ENCODE results near the gene KLHL29. TPM values are rescaled to one million over a fixed set of nuclear protein-coding genes. Genes with fewer than 3 reads are reported as not detected.
A peak's percentile ranks its signal among the peaks of the same experiment; 100 is the strongest.
"Not testable (repeated sequence)": the region's sequence is repeated elsewhere in the genome, so short reads cannot be mapped to it uniquely, and the experiment has no call there.

Gene KLHL29
- polyA plus RNA-seq, 3 donors, result 0.03 TPM; not detected in 2

GRCh38 chr2:23390152-23390551, 5.2 kb downstream of the KLHL29 start:
- H3K36me3 ChIP-seq (replicated peaks in 1 of 2; ENCODE audit: control insufficient read depth in 1 of 2, insufficient read depth in 2 of 2, low read length in 2 of 2), result no peaks in the 10 kb centered on the region
- no peaks in the 10 kb centered on the region for H4K20me1 ChIP-seq (ENCODE audit: insufficient read depth, low read length)
- peaks cover 0 to 9% (median 4%) of the 10 kb centered on the region in 7 donors for H3K9me3 Mint-ChIP-seq
- no peak overlapping the region for H3K27ac ChIP-seq (ENCODE audit: low read depth in 1 of 2, low read length in 2 of 2)
- TF ChIP-seq CTCF (IDR thresholded peaks at IDR 0.05), result no peak
- no peak overlapping the region for H3K4me3 ChIP-seq (replicated peaks in 1 of 3; ENCODE audit: low read depth in 2 of 3, low read length in 3 of 3)
- peaks cover 10 to 18% of the 10 kb centered on the region in 2 donors for H3K4me1 ChIP-seq (ENCODE audit: control insufficient read depth in 1 of 2, insufficient read depth in 2 of 2, low read length in 2 of 2)
- H2AFZ ChIP-seq (ENCODE audit: insufficient read depth, low read depth, low read length, poor library complexity, severe bottlenecking), result no peak overlapping the region
- peaks cover 50 to 75% of the 10 kb centered on the region in 2 donors for H3K27me3 ChIP-seq (ENCODE audit: control insufficient read depth in 2 of 2, insufficient read depth in 2 of 2, low read length in 2 of 2)
- peak in 1 of 3 donors; percentile 36 for DNase-seq
- H3K9ac ChIP-seq (ENCODE audit: insufficient read depth, low read length, poor library complexity, severe bottlenecking), result no peak overlapping the region
- WGBS (ENCODE audit: insufficient coverage), result 8% methylated on average over 3 of the region's 11 CpGs
- H3K27me3 Mint-ChIP-seq (ENCODE audit: low read depth in 3 of 3), result peaks cover 53 to 86% (median 56%) of the 10 kb centered on the region in 3 donors
- peaks cover 19% of the 10 kb centered on the region for H3K4me1 Mint-ChIP-seq
- H3K9me3 ChIP-seq (replicated peaks in 1 of 2; ENCODE audit: control insufficient read depth in 1 of 2, insufficient read depth in 1 of 2, low read length in 2 of 2), result peaks cover 0 to 11% of the 10 kb centered on the region in 2 donors
- no peak overlapping the region for H3K27ac Mint-ChIP-seq
- H3K4me3 Mint-ChIP-seq, result peak overlapping the region in 1 of 2 donors; percentile 69
- H3K36me3 Mint-ChIP-seq, result peaks cover 3 to 5% of the 10 kb centered on the region in 2 donors
- H3K79me2 ChIP-seq (ENCODE audit: insufficient read depth, low read length), result no peaks in the 10 kb centered on the region
- intact Hi-C loops (cut with micrococcal nuclease), result no loop called here
- H3K4me2 ChIP-seq (replicated peaks; ENCODE audit: extremely low read depth, low read length, poor library complexity, severe bottlenecking), result no peak overlapping the region

GRCh38 chr2:23391237-23391736, 6.3 kb downstream of the KLHL29 start:
- H3K4me1 Mint-ChIP-seq, result peaks cover 16% of the 10 kb centered on the region
- H3K79me2 ChIP-seq (ENCODE audit: insufficient read depth, low read length); H3K36me3 ChIP-seq (replicated peaks in 1 of 2; ENCODE audit: control insufficient read depth in 1 of 2, insufficient read depth in 2 of 2, low read length in 2 of 2); H3K9me3 ChIP-seq (replicated peaks in 1 of 2; ENCODE audit: control insufficient read depth in 1 of 2, insufficient read depth in 1 of 2, low read length in 2 of 2); H4K20me1 ChIP-seq (ENCODE audit: insufficient read depth, low read length); H3K4me2 ChIP-seq (replicated peaks; ENCODE audit: extremely low read depth, low read length, poor library complexity, severe bottlenecking); intact Hi-C loops (cut with micrococcal nuclease); H2AFZ ChIP-seq (ENCODE audit: insufficient read depth, low read depth, low read length, poor library complexity, severe bottlenecking); DNase-seq; H3K4me3 ChIP-seq (replicated peaks in 1 of 3; ENCODE audit: low read depth in 2 of 3, low read length in 3 of 3); H3K27ac ChIP-seq (ENCODE audit: low read depth in 1 of 2, low read length in 2 of 2); H3K27ac Mint-ChIP-seq; H3K9ac ChIP-seq (ENCODE audit: insufficient read depth, low read length, poor library complexity, severe bottlenecking); H3K9me3 Mint-ChIP-seq; H3K4me1 ChIP-seq (ENCODE audit: control insufficient read depth in 1 of 2, insufficient read depth in 2 of 2, low read length in 2 of 2); H3K36me3 Mint-ChIP-seq: not testable (repeated sequence)
- peak overlapping the region in 1 of 2 donors; percentile 57 for H3K4me3 Mint-ChIP-seq
- 100% methylated on average over 4 of the region's 10 CpGs for WGBS (ENCODE audit: insufficient coverage)
- H3K27me3 Mint-ChIP-seq (ENCODE audit: low read depth in 3 of 3), result peaks cover 49 to 87% (median 53%) of the 10 kb centered on the region in 3 donors
- H3K27me3 ChIP-seq (ENCODE audit: control insufficient read depth in 2 of 2, insufficient read depth in 2 of 2, low read length in 2 of 2), result peaks cover 44 to 70% of the 10 kb centered on the region in 2 donors
